HL-60/S4 (cell line): Measurements from ENCODE around the gene NFRKB.

Source experiments
- in situ Hi-C: fragments of 300-500 bp; cut with MboI; formaldehyde crosslinking; loops from 2 replicates; pipeline ENCODE4 v1.14.3; 2022; ENCODE audit warnings: low sequenced_read_pairs

The NFRKB gene

DNA sequence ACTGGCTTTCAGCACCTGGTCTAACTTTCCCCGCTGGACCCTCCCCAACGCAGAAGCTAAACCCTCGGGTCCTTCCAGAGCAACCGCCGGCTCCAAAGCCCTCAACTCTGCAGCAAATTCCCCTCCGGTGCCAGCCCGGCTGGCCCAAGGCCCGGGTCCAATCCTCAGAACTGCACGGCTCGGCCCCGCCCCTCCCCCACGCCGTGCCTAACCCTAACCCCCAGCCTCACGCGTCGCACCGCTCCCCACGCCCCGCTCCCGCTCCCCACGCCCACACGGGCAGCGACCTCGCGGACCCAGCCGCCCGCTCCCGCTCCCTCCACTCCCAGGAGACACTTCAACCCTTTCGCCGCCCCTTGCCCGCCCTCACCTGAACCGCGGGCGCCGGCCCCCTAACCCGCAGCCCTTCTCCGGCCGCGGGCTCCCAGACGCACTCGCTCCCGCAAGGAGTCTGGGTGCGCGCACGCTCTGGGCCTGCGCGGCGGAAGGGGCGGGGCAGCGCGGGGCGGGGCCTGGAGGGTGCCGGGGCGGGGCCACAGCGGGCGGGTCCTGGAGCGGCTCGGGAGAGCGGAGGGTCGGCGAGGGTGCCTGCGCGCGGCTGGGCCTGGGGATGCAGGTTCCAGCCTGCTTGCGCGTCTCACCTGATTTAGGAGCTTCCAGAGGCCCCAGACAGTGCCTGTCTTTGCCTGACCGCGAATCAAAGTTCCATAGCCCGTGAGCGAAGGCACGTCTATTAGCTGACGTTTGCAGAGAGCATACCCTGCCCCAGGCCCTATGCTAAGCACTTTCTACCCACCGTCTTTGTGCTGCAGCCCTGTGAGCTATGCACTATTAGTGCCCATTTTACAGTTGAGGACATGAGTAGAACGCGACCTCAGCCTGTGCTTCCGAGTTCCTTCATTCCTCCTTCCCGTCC is at the start of gene NFRKB:
TSS of gene NFRKB (minus strand) at position 453 of the 916 bp plus-strand sequence. CDS start 2,729 bp downstream, outside the sequence.
- in situ Hi-C loops, result no loop called here

DNA sequence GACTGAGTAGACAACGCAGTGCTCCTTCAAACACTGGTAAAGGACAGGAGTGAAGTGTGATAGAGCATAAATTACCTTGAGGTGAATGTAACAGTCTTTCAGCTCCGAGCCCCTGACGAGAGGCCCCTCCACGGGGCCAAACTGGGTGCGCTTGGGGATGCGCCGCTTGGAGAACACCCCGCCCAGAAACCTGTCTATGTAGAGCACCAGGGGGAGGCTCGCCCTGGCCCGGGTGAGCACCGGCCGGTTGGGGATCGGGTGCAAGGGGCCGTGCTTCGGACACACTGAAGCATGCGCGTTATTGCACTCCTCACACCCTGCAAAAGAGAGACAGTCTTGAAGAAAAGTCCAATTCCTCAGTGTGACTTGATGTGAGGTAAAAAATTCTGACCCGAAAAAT is 49.3 kb upstream of the NFRKB start:
- in situ Hi-C loops, result no loop called here

DNA sequence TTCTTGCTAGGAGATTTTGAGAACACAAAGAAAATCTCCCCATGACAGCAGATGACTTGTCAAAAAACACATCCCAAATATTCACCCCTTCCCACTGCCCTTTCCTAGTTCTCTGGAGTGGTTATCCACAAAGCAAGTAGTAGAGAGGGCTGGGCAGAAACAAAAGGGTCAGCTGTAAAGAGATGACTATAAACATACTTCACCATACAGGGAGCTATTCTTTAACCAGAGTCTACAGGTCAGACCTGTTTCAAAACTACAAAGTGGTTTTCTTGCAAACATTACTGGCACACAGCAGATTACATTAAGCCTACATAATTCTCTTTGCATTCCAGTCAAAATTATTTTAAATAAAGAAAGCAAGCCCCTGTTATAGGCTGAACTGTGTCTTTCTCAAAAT is 47.7 kb upstream of the NFRKB start:
- in situ Hi-C loops, result no loop called here

DNA sequence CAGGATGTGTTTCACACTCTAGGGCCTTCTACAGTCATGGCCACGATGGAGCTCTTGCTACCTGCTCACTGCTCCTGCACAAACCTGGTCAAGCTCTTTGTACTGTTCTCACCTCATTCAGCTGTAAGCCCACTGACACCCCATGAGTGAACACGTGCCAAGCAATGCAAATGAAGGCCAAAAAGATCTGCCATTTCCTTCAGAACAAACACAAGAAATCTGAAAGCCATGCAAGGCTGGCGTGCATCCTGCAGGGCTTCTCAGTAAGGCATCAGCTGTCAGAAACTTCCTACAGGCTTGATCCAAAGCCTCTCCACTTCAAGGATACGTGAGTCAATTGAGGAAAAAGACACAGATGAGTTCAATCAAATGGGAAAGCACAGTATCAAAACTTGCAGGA is 44.1 kb upstream of the NFRKB start:
- in situ Hi-C loops, result no loop called here

DNA sequence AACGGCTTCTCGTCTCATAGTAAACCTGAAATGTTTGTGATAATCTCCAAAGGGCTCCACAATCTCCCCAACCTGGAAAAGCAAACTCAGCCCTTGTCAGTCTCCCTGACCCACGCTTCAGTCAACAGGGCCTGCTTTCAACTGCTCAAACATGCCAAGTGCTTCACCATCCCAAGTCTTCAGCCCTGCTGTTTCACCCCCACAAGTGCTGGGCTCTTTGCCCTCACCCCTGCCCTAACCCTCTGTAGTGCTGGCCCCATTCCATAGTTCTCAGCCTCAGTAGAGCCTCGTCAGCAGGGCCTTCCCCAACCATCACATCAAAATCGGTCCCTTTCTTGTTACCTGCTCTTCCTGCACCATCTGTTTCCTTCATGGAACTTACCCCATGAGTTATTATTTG is 43.4 kb upstream of the NFRKB start:
- in situ Hi-C loops, result no loop called here

DNA sequence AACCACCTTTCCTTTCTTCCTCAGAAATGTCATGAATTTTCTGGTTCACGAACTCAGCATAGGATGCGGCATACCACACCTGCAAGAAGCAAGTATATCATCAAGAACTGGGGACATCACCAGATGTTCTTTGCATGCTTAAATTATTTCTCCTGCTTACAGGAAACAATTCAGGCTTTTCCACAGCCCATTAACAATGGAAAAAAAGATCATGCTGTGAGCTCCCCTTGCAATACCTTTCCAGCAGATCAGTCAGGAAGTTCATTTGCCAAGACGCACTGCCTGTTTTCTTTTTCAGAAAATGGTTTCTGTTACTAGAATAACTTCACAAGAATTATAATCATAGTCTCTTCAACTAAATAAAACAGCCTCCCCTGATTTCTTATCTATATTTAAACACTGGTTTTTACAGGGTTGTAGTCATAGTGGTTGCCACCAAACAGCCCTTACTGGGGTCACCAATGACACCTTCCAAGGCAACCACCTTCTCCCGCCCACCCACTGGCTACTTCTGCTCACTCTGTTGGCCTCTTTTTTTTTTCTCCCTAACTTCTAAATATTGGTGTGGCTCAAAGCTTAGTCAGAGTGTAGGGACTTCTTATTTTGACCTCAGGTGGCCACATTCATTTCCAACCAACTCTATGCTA is 42.3 kb upstream of the NFRKB start:
- in situ Hi-C loops, result no loop called here

DNA sequence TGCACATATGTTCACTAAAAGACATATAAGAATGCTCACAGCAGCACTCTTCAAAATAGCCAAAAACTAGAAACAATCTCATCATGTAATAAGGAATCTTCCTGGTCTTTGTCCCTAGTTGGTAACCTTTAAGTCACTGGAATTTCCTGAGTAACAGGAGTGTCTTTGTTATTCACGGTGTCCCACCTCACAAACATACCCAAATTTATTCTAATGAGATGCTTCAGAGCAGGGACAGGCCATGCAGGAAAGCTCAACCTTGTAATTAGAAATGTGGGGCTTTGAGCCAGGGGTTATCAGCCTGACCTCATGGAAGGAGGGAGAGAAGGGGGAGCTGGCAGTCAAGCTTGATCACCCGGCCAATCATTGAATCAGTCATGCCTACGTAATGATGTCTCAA is 40.3 kb upstream of the NFRKB start:
- in situ Hi-C loops, result no loop called here

DNA sequence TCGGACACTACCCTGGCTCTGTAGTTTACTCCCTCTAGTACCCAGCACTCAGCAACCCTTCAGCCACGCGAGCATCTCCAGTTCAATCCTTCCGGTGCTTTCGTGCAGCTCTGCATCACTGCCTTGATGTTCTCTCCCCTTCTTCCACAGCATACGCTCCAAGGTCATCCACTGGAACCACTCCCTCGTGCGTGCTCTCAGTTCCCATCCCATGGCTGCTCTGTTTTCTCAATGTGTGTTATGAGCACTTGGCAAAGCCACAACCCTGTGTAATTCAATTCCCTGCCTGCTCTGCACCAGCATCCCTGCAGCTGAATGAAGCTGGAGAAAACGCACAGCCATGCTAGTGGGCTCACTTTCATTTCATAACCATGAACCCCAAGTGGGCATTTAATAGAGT is 38.5 kb upstream of the NFRKB start:
- in situ Hi-C loops, result no loop called here

DNA sequence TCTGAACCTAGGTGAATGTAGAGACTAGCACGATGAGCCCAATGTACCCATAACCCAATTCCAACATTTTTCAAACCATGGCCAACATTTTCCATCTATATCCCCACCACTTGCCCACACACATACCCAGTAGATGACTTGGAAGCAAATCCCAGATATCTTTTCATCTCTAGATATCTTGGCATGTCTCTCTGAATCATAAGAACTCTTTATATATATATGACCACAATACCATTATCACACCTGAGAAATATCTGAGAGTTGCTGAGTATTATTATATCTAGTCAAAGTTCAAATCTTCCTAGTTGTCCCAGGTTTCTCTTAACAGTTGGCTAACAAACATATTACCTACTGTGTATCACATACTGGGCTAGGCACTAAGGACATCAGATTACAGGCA is 37.9 kb upstream of the NFRKB start:
- in situ Hi-C loops, result no loop called here

DNA sequence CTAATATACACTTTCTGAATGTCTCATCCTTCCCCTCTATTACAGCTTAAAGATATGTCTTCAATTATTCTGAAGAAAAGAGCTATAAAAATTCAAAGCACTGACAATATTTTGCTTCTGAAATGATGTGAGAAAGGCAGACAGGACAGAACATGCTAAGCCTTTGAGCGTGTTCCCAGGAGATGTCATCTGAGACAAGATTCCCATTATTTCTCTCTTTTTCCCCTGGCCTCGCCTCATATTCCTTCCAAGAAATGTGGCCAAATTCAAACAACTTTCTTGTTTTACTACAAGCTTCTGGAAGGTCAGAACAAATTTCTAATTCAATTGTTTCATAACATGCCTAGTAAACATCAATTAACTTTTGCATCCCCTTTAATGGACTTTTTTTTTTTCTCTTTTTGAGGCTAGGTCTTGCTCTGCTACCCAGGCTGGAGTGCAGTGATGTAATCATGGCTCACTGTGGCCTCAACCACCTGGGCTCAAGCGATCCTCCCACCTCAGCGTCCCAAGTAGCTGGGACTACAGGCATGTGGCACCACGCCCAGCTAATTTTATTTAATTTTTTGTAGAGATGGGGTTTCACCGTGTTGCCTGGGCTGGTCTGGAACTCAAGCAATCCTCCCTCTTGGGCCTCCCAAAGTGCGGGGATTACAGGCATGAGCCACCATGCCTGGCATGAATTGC is 37.1 kb upstream of the NFRKB start:
- in situ Hi-C loops, result no loop called here

DNA sequence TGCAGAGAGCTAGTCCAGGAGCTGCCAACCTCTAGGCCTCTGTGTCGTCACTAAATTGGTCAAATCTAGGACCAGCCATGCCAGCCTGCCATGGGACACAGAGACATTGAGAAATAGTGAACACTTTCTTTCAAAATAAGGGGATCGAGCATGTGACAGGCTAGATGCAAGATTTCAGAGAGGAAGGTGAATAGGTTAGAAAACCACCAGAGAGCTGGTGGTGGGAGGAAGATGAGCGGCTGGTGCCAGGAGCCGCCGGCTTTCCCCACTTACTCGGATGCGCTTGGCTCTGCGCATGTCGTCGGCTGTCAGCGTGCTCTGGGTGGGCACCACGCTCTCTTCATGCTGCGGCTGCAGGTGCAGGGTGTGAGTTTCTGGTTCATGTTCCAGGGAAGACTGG is 35.4 kb upstream of the NFRKB start:
- in situ Hi-C loops, result no loop called here

DNA sequence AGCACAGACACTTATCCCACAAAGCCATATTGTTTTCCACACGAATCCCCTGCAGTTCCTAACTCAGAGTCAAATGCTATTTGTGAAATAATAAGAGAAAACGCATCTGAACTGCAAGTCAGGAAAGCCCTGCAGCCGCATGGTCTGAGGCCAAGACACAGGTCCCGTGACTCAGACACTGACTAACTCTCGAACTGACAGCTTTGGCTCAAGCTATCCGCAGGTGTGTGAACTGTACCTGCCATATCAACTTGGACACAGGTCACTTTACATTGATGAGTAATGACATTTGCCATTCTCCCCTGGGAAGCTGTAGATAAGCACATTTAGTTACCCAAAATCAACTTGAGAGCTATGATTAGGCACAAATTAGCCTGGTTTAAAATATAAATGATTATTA is 34.9 kb upstream of the NFRKB start:
- in situ Hi-C loops, result no loop called here

DNA sequence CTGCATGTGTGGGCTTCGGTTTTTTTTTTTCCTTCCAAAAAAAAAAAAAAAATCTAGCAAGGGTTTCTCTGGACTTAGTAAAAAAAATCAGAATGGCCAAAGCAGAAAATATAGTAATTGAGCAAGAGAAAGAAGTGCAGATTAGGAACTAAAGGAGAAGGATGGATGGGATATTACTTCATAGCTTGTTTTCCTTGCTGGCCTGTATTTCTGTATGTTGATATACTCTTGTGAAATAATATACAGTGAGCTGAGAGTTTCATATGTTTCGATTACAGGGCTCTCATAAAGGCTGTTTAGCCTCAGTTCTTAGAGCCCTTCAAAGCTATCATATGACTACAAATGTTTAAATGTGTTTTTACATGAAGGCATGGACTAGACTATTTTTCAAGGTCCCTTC is 34.3 kb upstream of the NFRKB start:
- in situ Hi-C loops, result no loop called here

DNA sequence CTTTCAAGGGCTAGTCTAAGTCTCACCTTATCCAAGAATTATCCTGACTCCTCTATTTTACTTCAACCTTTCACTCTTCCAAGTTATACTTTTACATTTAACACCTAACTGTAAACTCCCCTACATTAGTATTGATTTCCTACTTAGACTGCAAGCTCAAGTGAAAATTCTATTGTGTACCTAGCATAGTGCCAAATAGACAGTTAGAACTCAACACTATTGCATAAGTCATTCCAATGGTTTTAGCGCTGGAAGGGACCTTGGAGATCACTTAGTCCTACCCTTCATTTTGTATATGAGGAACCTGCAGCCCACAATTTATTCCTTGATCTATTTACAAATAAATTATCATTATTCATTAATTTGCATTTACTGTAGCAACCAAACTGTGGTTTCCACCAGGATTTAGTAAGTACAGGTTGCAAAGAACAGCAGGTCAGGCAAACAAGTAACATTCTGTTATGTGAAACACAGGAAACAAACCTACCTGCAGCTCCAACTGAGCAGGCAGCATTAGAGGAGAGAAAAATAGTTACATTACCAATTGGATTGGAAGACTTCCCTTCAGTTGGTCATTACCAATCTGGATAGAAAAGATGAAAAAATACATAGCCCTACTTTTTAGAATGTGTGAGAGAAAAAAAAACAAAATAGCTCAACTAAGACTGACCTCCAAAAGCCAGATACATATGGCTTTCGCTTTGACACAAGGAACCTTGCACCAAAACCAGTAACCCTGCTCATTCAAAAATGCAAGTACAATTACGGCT is 33.7 kb upstream of the NFRKB start:
- in situ Hi-C loops, result no loop called here

DNA sequence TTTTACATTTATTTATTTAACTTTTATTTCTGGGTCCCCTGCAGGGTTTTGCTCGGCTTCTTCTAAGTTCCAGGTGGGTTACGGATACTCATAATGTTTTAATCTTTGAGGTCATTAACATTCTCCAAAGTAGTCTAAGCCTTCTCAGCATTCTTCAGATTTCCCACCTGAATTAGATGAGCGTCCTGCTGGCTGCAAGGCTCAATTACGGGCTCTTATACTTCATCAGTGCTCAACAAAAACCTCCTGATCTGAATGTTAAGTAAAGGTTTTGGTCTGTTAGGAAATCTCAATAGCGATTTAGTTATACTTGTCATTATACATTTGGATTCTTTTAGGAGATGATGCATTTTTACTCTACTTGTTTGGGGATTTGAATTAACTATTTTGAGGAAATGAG is 27.3 kb upstream of the NFRKB start:
- in situ Hi-C loops, result loop anchor here (5.0 kb wide), 1 partner anchor 210 kb away; no protein-coding TSS in a partner anchor

DNA sequence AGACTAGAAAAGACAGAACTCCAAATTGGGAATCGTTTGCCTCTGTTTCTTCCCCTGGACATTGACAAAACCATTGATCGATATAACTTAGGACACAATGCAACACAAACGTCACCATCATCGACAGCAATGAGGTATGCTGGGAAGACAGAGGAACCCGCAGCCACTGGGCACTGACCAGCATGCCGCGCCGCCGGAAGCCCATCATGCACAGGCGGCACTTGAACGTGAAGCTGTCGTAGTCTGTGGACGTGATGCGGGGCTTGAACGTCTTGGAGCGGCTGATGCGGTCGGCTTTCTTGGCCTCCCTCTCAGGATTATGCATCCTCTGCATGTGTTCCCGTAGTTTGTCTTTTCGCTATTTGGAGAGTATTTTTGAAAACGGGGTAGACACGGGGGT is 23.0 kb upstream of the NFRKB start:
- in situ Hi-C loops, result no loop called here

DNA sequence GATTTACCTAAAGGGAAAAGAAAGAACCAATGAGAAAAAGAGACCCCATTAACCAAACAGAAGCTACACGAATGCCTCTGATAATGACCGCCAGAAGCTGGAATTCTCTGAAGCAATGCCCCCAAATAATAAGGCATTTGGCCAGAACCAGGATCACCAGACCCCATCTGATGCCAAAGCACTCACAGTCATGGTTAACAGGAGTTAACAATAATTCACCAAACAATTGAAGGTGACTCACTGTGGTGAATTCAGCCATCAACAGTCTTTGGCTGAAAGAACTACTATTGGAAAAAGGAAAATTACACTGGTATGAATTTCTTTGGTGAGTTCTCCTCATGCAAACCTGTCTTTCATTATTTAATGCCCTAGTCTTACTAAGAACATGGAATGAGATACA is 21.9 kb upstream of the NFRKB start:
- in situ Hi-C loops, result no loop called here

DNA sequence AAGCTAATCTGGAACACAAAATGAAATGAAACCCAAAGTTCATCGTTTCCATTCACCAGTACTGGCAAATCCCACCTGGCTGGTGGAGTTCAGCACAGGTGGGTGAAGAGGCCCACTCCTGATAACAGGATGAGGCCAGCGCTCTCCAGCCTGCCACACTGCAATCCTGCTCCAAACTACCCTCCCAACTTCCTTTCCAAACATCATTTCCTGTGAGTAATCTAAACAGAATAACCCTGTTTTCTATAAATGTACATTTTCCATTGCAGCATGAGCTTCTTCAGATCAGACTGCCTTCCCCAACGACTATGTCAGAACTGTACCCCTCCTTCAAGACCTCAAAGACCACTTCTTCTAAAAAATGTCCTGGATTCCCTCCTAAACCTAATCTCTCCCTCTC is 15.9 kb upstream of the NFRKB start:
- in situ Hi-C loops, result no loop called here

DNA sequence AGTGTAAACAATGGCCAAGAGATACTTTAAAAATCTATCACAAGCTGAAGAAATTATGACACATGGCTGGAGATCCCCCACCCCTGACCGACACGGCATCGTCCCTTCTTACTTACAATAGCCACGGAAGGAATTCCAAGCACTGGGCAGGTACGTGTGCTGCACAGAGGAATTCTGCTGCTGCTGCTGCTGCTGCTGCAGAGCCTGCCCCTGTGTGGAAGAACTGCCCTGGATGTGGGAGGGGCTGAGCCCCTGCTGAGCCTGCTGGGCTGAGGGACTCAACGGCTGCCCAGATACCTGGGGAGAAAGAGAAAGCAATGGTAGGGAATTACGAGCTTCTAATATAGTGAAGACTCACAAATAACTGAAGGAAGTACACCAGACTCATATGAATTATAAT is 15.0 kb upstream of the NFRKB start:
- in situ Hi-C loops, result no loop called here

DNA sequence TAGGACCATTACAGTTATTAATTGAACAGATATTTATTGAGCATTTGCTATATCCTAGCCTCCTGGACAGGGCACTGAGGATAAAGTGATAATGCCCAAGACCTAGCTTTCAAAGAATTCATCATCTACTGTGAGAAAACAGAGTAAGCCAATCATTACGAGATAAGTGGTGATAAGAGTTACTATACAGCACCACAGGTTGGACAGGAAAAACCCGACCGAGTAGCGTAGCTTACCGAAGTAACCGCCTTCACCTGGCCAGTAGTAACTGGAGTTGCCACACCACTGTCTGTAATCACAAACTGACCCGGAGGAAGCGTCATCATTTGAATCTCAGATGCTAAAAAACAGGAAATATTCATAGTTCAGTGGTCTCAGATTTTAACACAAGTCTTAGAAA is 10.0 kb upstream of the NFRKB start:
- in situ Hi-C loops, result no loop called here

DNA sequence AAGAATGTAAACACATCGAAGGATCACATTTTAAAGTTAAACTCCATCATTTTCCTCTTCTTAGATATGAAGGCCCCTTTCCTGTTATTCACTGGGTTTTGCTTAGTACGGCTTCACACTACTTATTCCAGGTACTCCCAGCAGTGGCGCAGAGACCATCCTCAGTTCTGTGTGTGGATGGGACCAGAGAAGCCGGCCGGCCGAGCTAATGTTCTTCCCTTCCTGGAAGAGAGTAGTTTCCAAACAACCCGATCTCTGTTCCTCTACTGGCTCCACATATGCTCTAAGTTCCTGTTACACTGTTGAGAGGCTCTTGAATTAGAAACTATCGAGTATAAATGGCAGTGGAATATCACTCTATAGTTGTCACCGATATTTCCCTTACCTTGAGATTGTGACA is 684 bp upstream of the NFRKB start:
- in situ Hi-C loops, result no loop called here
